SIG-M5 treated with dmso at 0.1 percent for 504 hours (cell line): ENCODE results near the gene BGN.
A peak's percentile ranks its signal among the peaks of the same experiment; 100 is the strongest.

ENCODE experiments used
- DNase-seq: peaks from one replicate; lab custom pipeline; 2025; ENCODE audit not compliant: unreplicated experiment; lab: John Stamatoyannopoulos, UW

The BGN gene

GRCh38 chrX:153524234-153524633, 29.5 kb downstream of the BGN start:
- DNase-seq, result no peak

GRCh38 chrX:153525451-153525850, 30.7 kb downstream of the BGN start:
- DNase-seq, result no peak

GRCh38 chrX:153526042-153526441, 31.3 kb downstream of the BGN start:
- no peak for DNase-seq

- DNase-seq, result no peak
These were observed 32.0 kb downstream of the BGN start for GRCh38 chrX:153526801-153527200.

GRCh38 chrX:153527208-153527607, 32.4 kb downstream of the BGN start:
- DNase-seq, result no peak

- DNase-seq, result no peak
These were observed 35.8 kb downstream of the BGN start for GRCh38 chrX:153530411-153531129.

GRCh38 chrX:153533091-153533490, 38.3 kb downstream of the BGN start:
- DNase-seq, result no peak

GRCh38 chrX:153537080-153537479, 42.3 kb downstream of the BGN start:
- DNase-seq, result no peak

- DNase-seq, result no peak
These were observed 42.9 kb downstream of the BGN start for GRCh38 chrX:153537526-153538295.

GRCh38 chrX:153538424-153538823, 43.6 kb downstream of the BGN start:
- no peak for DNase-seq

GRCh38 chrX:153539171-153539978, 44.6 kb downstream of the BGN start:
- peak; percentile 4 for DNase-seq

- no peak for DNase-seq
These were observed 45.2 kb downstream of the BGN start for GRCh38 chrX:153539979-153540358.

- no peak for DNase-seq
These were observed 49.9 kb downstream of the BGN start for GRCh38 chrX:153544727-153545126.

GRCh38 chrX:153546386-153546785, 51.6 kb downstream of the BGN start:
- no peak for DNase-seq

GRCh38 chrX:153547195-153547594, 52.4 kb downstream of the BGN start:
- DNase-seq, result no peak

- no peak for DNase-seq
These were observed 54.5 kb downstream of the BGN start for GRCh38 chrX:153549231-153549630.

- no peak for DNase-seq
These were observed 55.0 kb downstream of the BGN start for GRCh38 chrX:153549807-153550206.

GRCh38 chrX:153551135-153551534, 56.4 kb downstream of the BGN start:
- DNase-seq, result peak; percentile 57

GRCh38 chrX:153554519-153555167, 59.9 kb downstream of the BGN start:
- DNase-seq, result peak; percentile 56

- DNase-seq, result no peak
These were observed 62.0 kb downstream of the BGN start for GRCh38 chrX:153556767-153557166.
